HG02678 (cell line): ENCODE measurements around the gene MINDY2.
"Not testable (repeated sequence)": the region's sequence is repeated elsewhere in the genome, so short reads cannot be mapped to it uniquely, and the experiment has no call there.

Source experiments
- ATAC-seq: cut with Tn5 transposase; IDR thresholded peaks from one replicate; pipeline ENCODE4 v1.9.1; 2021; ENCODE audit warnings: mild to moderate bottlenecking, moderate library complexity; ENCODE audit not compliant: unreplicated experiment

MINDY2 gene

GRCh38 chr15:58823267-58823666, 52.2 kb downstream of the MINDY2 start:
- ATAC-seq: not testable (repeated sequence)

GRCh38 chr15:58830556-58830955, 59.5 kb downstream of the MINDY2 start:
- ATAC-seq: no peak

- not testable (repeated sequence) for ATAC-seq
Measured at GRCh38 chr15:58833681-58834426, 62.8 kb downstream of the MINDY2 start.

GRCh38 chr15:58839485-58839884, 68.4 kb downstream of the MINDY2 start:
- no peak for ATAC-seq

- ATAC-seq: no peak
Measured at GRCh38 chr15:58840048-58840447, 68.9 kb downstream of the MINDY2 start.

GRCh38 chr15:58842713-58843396, 71.8 kb downstream of the MINDY2 start:
- no peak for ATAC-seq

GRCh38 chr15:58851205-58851604, 80.1 kb downstream of the MINDY2 start:
- ATAC-seq: not testable (repeated sequence)

GRCh38 chr15:58852347-58852746, 81.2 kb downstream of the MINDY2 start:
- ATAC-seq: no peak

- ATAC-seq: no peak
Measured at GRCh38 chr15:58854593-58854992, 83.5 kb downstream of the MINDY2 start.

GRCh38 chr15:58856086-58856485, 85.0 kb downstream of the MINDY2 start:
- ATAC-seq: no peak

- not testable (repeated sequence) for ATAC-seq
Measured at GRCh38 chr15:58856621-58857020, 85.5 kb downstream of the MINDY2 start.

- ATAC-seq: no peak
Measured at GRCh38 chr15:58862326-58862725, 91.2 kb downstream of the MINDY2 start.

- no peak for ATAC-seq
Measured at GRCh38 chr15:58864602-58865424, 93.7 kb downstream of the MINDY2 start.

GRCh38 chr15:58865425-58865880, 94.4 kb downstream of the MINDY2 start:
- no peak for ATAC-seq

- ATAC-seq: no peak
Measured at GRCh38 chr15:58867926-58868325, 96.8 kb downstream of the MINDY2 start.

GRCh38 chr15:58870451-58870850, 99.3 kb downstream of the MINDY2 start:
- no peak for ATAC-seq

- ATAC-seq: no peak
Measured at GRCh38 chr15:58873267-58873666, 102.2 kb downstream of the MINDY2 start.

- no peak for ATAC-seq
Measured at GRCh38 chr15:58875343-58875742, 104.2 kb downstream of the MINDY2 start.

- ATAC-seq: no peak
Measured at GRCh38 chr15:58876306-58877106, 105.4 kb downstream of the MINDY2 start.

- no peak for ATAC-seq
Measured at GRCh38 chr15:58877999-58878825, 107.1 kb downstream of the MINDY2 start.
